ENCODE data around the gene PIGU.
"Not testable (repeated sequence)": the region's sequence is repeated elsewhere in the genome, so short reads cannot be mapped to it uniquely, and the experiment has no call there.

PIGU gene

DNA sequence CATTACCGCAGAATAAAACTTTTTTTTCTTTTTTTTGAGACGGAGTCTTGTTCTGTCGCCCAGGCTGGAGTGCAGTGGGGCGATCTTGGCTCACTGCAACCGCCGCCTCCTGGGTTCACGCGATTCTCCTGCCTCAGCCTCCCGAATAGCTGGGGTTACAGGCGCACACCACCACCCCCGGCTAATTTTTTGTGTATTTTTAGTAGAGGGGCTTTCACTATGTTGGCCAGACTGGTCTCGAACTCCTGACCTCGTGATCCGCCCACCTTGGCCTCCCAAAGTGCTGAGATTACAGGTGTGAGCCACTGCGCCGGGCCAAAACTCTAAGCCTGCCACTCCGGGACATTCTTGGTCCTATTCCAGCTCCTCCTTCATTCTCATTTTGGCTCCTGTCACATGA lies 162.9 kb downstream of the PIGU start:
- H3K4me3 ChIP-seq (ENCODE audit: low read depth in 1 of 2, low read length in 2 of 2); H3K9me3 ChIP-seq (ENCODE audit: control insufficient read depth in 1 of 2, low read length in 2 of 2); H3K27me3 ChIP-seq (ENCODE audit: low read depth, low read length); H3K27ac ChIP-seq (ENCODE audit: low read length): not testable (repeated sequence)
- Histone ChIP-seq H3K4me1 (ENCODE audit: control insufficient read depth in 1 of 2, insufficient read depth in 2 of 2, low read length in 2 of 2) (peaks cover 6 to 28% of the 10 kb centered on the region in 2 donors), H3K36me3 (ENCODE audit: control insufficient read depth in 1 of 2, insufficient read depth in 2 of 2, low read length in 2 of 2) (peaks cover under 1 to 13% of the 10 kb centered on the region in 2 donors)

- Histone ChIP-seq H3K27ac (ENCODE audit: low read length) (no peak overlapping the region), H3K36me3 (ENCODE audit: control insufficient read depth in 1 of 2, insufficient read depth in 2 of 2, low read length in 2 of 2) (peaks cover 10 to 16% of the 10 kb centered on the region in 2 donors), H3K27me3 (ENCODE audit: low read depth, low read length) (no peaks in the 10 kb centered on the region), H3K4me1 (ENCODE audit: control insufficient read depth in 1 of 2, insufficient read depth in 2 of 2, low read length in 2 of 2) (peaks cover 6 to 19% of the 10 kb centered on the region in 2 donors), H3K4me3 (ENCODE audit: low read depth in 1 of 2, low read length in 2 of 2) (no peak overlapping the region), H3K9me3 (ENCODE audit: control insufficient read depth in 1 of 2, low read length in 2 of 2) (no peaks in the 10 kb centered on the region)
Measured at GRCh38 chr20:34512955-34513419, 163.9 kb downstream of the PIGU start.

DNA sequence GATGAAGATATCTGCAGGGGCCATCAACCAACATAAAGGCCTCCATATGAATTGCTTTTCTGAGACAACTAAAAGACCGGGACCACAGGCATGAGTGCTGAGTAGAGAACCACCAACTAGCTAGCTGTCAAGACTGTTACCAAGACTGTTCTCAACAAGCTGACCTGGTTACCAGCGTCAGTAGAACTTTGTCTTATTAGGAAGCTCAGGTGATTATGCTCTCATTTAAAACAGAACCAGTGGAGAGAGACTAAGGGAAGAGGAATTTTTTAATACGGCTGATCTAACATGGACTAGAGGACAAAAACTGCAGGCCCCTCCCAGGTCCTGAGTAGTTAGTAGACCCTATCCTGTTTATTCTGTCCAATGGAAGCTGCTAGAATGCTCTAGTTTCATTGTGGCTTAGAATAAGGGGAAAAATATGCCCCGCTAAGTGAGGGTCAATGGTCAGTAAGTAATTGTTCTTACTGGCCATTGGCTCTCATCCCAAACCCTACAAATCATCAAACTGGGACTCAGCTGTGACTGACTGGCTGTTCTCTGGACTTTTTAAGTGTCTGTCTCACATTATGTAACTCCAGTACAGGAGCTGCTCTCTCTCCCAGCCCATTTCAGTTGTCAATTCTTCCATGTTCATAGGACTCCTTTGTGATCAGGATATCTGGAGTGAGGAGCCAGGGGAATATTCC lies 164.5 kb downstream of the PIGU start:
- Histone ChIP-seq H3K9me3 (ENCODE audit: control insufficient read depth in 1 of 2, low read length in 2 of 2) (no peaks in the 10 kb centered on the region), H3K4me3 (ENCODE audit: low read depth in 1 of 2, low read length in 2 of 2) (no peak overlapping the region), H3K4me1 (ENCODE audit: control insufficient read depth in 1 of 2, insufficient read depth in 2 of 2, low read length in 2 of 2) (peaks cover 6 to 14% of the 10 kb centered on the region in 2 donors), H3K36me3 (ENCODE audit: control insufficient read depth in 1 of 2, insufficient read depth in 2 of 2, low read length in 2 of 2) (peaks cover 16% of the 10 kb centered on the region in 2 donors), H3K27ac (ENCODE audit: low read length) (no peak overlapping the region), H3K27me3 (ENCODE audit: low read depth, low read length) (no peaks in the 10 kb centered on the region)

GRCh38 chr20:34511891-34512265 lies 165.0 kb downstream of the PIGU start:
- no peaks in the 10 kb centered on the region for H3K27me3 ChIP-seq (ENCODE audit: low read depth, low read length)
- H3K9me3 ChIP-seq (ENCODE audit: control insufficient read depth in 1 of 2, low read length in 2 of 2): no peaks in the 10 kb centered on the region
- no peak overlapping the region for H3K4me3 ChIP-seq (ENCODE audit: low read depth in 1 of 2, low read length in 2 of 2)
- H3K4me1 ChIP-seq (ENCODE audit: control insufficient read depth in 1 of 2, insufficient read depth in 2 of 2, low read length in 2 of 2): peaks cover 6 to 11% of the 10 kb centered on the region in 2 donors
- no peak overlapping the region for H3K27ac ChIP-seq (ENCODE audit: low read length)
- H3K36me3 ChIP-seq (ENCODE audit: control insufficient read depth in 1 of 2, insufficient read depth in 2 of 2, low read length in 2 of 2): peaks cover 16% of the 10 kb centered on the region in 2 donors

DNA sequence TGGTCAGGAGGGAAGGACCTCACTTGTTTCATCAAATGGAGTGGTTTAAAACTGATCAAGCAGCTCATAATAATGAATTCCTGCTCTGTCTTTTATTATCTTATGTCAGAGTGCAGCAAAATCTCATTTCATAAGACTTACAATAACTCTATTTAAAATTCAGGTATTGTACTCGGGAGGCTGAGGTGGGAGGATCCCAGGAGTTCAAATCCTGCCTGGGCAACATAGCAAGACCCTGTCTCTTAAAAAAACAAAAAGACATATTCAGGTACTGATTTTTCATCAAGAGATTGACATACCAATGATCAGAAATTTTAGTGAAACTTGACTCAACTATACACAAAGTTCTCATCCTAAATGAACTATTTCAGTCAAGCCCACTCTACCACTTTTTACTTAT lies 166.3 kb downstream of the PIGU start:
- Histone ChIP-seq H3K27me3 (ENCODE audit: low read depth, low read length) (no peaks in the 10 kb centered on the region), H3K9me3 (ENCODE audit: control insufficient read depth in 1 of 2, low read length in 2 of 2) (no peaks in the 10 kb centered on the region), H3K36me3 (ENCODE audit: control insufficient read depth in 1 of 2, insufficient read depth in 2 of 2, low read length in 2 of 2) (peaks cover 14 to 23% of the 10 kb centered on the region in 2 donors), H3K27ac (ENCODE audit: low read length) (no peak overlapping the region), H3K4me3 (ENCODE audit: low read depth in 1 of 2, low read length in 2 of 2) (no peak overlapping the region), H3K4me1 (ENCODE audit: control insufficient read depth in 1 of 2, insufficient read depth in 2 of 2, low read length in 2 of 2) (peaks cover 6 to 13% of the 10 kb centered on the region in 2 donors)
